GM08714 (cell line): ENCODE measurements around the gene HMHB1.

Experiments
- H3K4me3 ChIP-seq: fragments of 200-500 bp; sonication (Bioruptor generic); 2 replicates; pipeline ENCODE4 v1.5.1; 2014; ENCODE audit warnings: mild to moderate bottlenecking, low read length, inconsistent platforms
- ZNF274 ChIP-seq: IDR thresholded peaks from 2 replicates; pipeline ENCODE4 v1.6.1; 2012; ENCODE audit warnings: mild to moderate bottlenecking, low read depth, low read length

HMHB1 gene

GRCh38 chr5:143828710-143829109 is 16.7 kb downstream of the HMHB1 start:
- peak overlapping the region; percentile 39; the same call in 1 of the 2 replicates for H3K4me3 ChIP-seq
- TF ChIP-seq ZNF274: no peak

GRCh38 chr5:143833177-143833576 is 21.2 kb downstream of the HMHB1 start:
- H3K4me3 ChIP-seq: no peak overlapping the region
- TF ChIP-seq ZNF274: no peak

- TF ChIP-seq ZNF274: no peak
- no peak overlapping the region for H3K4me3 ChIP-seq
Observed at GRCh38 chr5:143835251-143835650, 23.3 kb downstream of the HMHB1 start.

GRCh38 chr5:143836161-143836725 is 24.3 kb downstream of the HMHB1 start:
- TF ChIP-seq ZNF274: no peak
- H3K4me3 ChIP-seq: no peak overlapping the region

- no peak overlapping the region for H3K4me3 ChIP-seq
Observed at GRCh38 chr5:143837306-143837848, 25.4 kb downstream of the HMHB1 start.

GRCh38 chr5:143841446-143841845 is 29.5 kb downstream of the HMHB1 start:
- TF ChIP-seq ZNF274: no peak

More at GRCh38 chr5:143837306-143837848, 25.4 kb downstream of the HMHB1 start:
- no peak for TF ChIP-seq ZNF274

GRCh38 chr5:143842920-143843319 is 31.0 kb downstream of the HMHB1 start:
- TF ChIP-seq ZNF274: no peak
- no peak overlapping the region for H3K4me3 ChIP-seq

More at GRCh38 chr5:143841446-143841845, 29.5 kb downstream of the HMHB1 start:
- H3K4me3 ChIP-seq: no peak overlapping the region

GRCh38 chr5:143843461-143843860 is 31.5 kb downstream of the HMHB1 start:
- no peak overlapping the region for H3K4me3 ChIP-seq
- no peak for TF ChIP-seq ZNF274

- H3K4me3 ChIP-seq: no peak overlapping the region
- no peak for TF ChIP-seq ZNF274
Observed at GRCh38 chr5:143850050-143850683, 38.2 kb downstream of the HMHB1 start.

GRCh38 chr5:143851383-143851782 is 39.4 kb downstream of the HMHB1 start:
- no peak overlapping the region for H3K4me3 ChIP-seq
- TF ChIP-seq ZNF274: no peak

GRCh38 chr5:143860211-143860610 is 48.2 kb downstream of the HMHB1 start:
- no peak for TF ChIP-seq ZNF274
- H3K4me3 ChIP-seq: no peak overlapping the region

- H3K4me3 ChIP-seq: no peak overlapping the region
- no peak for TF ChIP-seq ZNF274
Observed at GRCh38 chr5:143862271-143862670, 50.3 kb downstream of the HMHB1 start.

- TF ChIP-seq ZNF274: no peak
- no peak overlapping the region for H3K4me3 ChIP-seq
Observed at GRCh38 chr5:143865426-143866025, 53.6 kb downstream of the HMHB1 start.
